Activated CD4-positive, alpha-beta T cell treated with anti-CD3 and anti-CD28 coated beads, Interleukin-2, Interleukin-4, amounts not matched to agents 100 ng/mL and 50 ng/mL, durations not matched to agents 16 hours and 8 hours (primary cell): ENCODE measurements around the gene RITA1.
"Not testable (repeated sequence)": the region's sequence is repeated elsewhere in the genome, so short reads cannot be mapped to it uniquely, and the experiment has no call there.

ENCODE experiments used
- DNase-seq: peaks from one replicate; pipeline ENCODE4 v3.0.0-alpha.2; 2020; ENCODE audit warnings: low spot score

RITA1 gene

GRCh38 chr12:113204804-113205203 is 19.3 kb downstream of the RITA1 start:
- no peak for DNase-seq

- not testable (repeated sequence) for DNase-seq
Measured at GRCh38 chr12:113206802-113207201, 21.3 kb downstream of the RITA1 start.

GRCh38 chr12:113207613-113208040 is 22.1 kb downstream of the RITA1 start:
- no peak for DNase-seq

GRCh38 chr12:113208041-113208934 is 22.8 kb downstream of the RITA1 start:
- peak; percentile 85 for DNase-seq

GRCh38 chr12:113211160-113211559 is 25.6 kb downstream of the RITA1 start:
- no peak for DNase-seq

GRCh38 chr12:113214895-113215400 is 29.4 kb downstream of the RITA1 start:
- peak; percentile 38 for DNase-seq

GRCh38 chr12:113216027-113216426 is 30.5 kb downstream of the RITA1 start:
- DNase-seq: no peak

- DNase-seq: no peak
Measured at GRCh38 chr12:113220593-113221180, 35.2 kb downstream of the RITA1 start.

GRCh38 chr12:113221181-113221996 is 35.9 kb downstream of the RITA1 start, which contains the start of gene TPCN1:
TSS of gene TPCN1 (plus strand) at chr12:113221464. CDS start at chr12:113226853, 5,389 bp downstream.
- DNase-seq: peak; percentile 99

- no peak for DNase-seq
Measured at GRCh38 chr12:113221997-113222729, 36.6 kb downstream of the RITA1 start.

GRCh38 chr12:113222730-113223531 is 37.4 kb downstream of the RITA1 start:
- DNase-seq: no peak

GRCh38 chr12:113224955-113225354 is 39.4 kb downstream of the RITA1 start:
- DNase-seq: no peak

- no peak for DNase-seq
Measured at GRCh38 chr12:113226696-113227568, 41.4 kb downstream of the RITA1 start.

- DNase-seq: no peak
Measured at GRCh38 chr12:113227686-113228391, 42.3 kb downstream of the RITA1 start.

- DNase-seq: no peak
Measured at GRCh38 chr12:113228394-113229028, 43.0 kb downstream of the RITA1 start.

- DNase-seq: no peak
Measured at GRCh38 chr12:113230315-113231234, 45.1 kb downstream of the RITA1 start.
